Effector memory CD8-positive, alpha-beta T cell (primary cell): ENCODE measurements around the gene PPY.
"Not testable (repeated sequence)": the region's sequence is repeated elsewhere in the genome, so short reads cannot be mapped to it uniquely, and the experiment has no call there.

Source experiments
- ATAC-seq: fragments of 150-1000 bp; cut with Tn5 transposase; replicated peaks from 2 replicates; pipeline ENCODE4 v1.10.0; 2021; ENCODE audit warnings: mild to moderate bottlenecking, moderate library complexity
- DNase-seq, 3 experiments: peaks; one replicate each; pipeline ENCODE4 v3.0.0; 2021
- H3K27ac Mint-ChIP-seq, 2 donors: one replicate each; pipeline ENCODE4 v1.8.0; 2022; ENCODE audit warnings: mild to moderate bottlenecking in 2 of 2, mixed read lengths in 2 of 2, moderate library complexity in 2 of 2
- H3K27me3 Mint-ChIP-seq, 2 donors: one replicate each; pipeline ENCODE4 v1.8.0; 2022; ENCODE audit warnings: mixed read lengths in 2 of 2
- H3K36me3 Mint-ChIP-seq: one replicate; pipeline ENCODE4 v1.8.0; 2022; ENCODE audit warnings: mild to moderate bottlenecking, moderate library complexity, mixed read lengths; ENCODE audit not compliant: insufficient read depth
- H3K4me1 Mint-ChIP-seq, 2 donors: one replicate each; pipeline ENCODE4 v1.8.0; 2022; ENCODE audit warnings: low read depth in 2 of 2, mixed read lengths in 2 of 2
- H3K4me3 Mint-ChIP-seq, 2 donors: one replicate each; pipeline ENCODE4 v1.8.0; 2022; ENCODE audit warnings: mild to moderate bottlenecking in 2 of 2, mixed read lengths in 2 of 2, moderate library complexity in 2 of 2
- H3K9me3 Mint-ChIP-seq, 2 donors: one replicate each; pipeline ENCODE4 v1.8.0; 2022; ENCODE audit warnings: mixed read lengths in 2 of 2

The PPY gene

DNA sequence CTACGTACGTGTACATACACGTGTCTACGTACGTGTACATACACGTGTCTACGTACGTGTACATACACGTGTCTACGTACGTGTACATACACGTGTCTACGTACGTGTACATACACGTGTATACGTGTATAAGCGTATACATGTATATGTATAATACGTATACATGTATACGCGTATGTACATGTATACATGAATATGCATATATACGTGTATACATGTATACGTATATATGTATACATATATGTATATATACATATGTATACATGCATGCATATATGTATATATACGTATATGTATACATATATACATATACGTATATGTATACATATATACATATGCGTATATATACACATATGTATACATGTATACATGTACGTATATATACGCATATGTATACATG is 33.6 kb upstream of the PPY start:
- peaks cover 36 to 45% of the 10 kb centered on the region in 2 donors for H3K27me3 Mint-ChIP-seq

GRCh38 chr17:43974382-43975266 is 32.3 kb upstream of the PPY start:
- H3K9me3 Mint-ChIP-seq: no peaks in the 10 kb centered on the region
- no peak overlapping the region for H3K4me3 Mint-ChIP-seq
- no peaks in the 10 kb centered on the region for H3K4me1 Mint-ChIP-seq
- no peak overlapping the region for H3K27ac Mint-ChIP-seq
- ATAC-seq (no peak), DNase-seq (no peak)
- no peaks in the 10 kb centered on the region for H3K36me3 Mint-ChIP-seq
- H3K27me3 Mint-ChIP-seq: peaks cover 31 to 33% of the 10 kb centered on the region in 2 donors

More for the DNA sequence above, 33.6 kb upstream of the PPY start:
- Mint-ChIP-seq H3K4me1 (no peaks in the 10 kb centered on the region), H3K4me3 (no peak overlapping the region), H3K9me3 (no peaks in the 10 kb centered on the region), H3K36me3 (peaks cover 4% of the 10 kb centered on the region), H3K27ac (no peak overlapping the region)
- ATAC-seq (no peak), DNase-seq (no peak)

DNA sequence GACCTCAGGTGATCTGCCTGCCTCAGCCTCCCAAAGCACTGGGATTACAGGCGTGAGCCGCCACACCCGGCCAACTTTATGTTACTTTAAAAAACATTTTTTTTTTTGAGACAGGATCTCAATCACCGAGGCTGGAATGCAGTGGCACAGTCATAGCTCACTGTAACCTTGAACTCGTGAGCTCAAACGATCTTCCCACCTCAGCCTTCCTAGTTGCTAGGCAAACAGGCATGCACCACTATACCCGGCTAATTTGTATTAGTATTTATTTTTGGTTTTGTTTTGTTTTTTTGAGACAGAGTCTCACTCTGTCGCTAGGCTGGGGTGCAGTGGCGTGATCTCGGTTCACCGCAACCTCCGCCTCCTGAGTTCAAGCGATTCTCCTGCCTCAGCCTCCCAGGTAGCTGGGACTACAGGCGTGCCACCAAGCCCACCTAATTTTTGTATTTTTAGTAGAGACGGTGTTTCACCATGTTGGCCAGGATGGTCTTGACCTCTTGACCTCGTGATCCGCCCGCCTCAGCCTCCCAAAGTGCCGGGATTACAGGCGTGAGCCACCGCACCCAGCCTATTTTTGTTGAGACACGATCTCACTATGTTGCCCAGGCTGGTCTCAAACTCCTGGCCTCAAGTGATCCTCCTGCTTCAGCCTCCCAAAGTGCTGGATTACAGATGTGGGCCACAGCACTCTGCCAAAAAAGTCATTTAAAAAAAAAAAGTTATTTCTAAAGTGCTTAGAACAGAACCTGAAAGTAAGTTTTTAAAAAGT is 30.4 kb upstream of the PPY start:
- H3K27ac Mint-ChIP-seq, H3K4me1 Mint-ChIP-seq, ATAC-seq, H3K9me3 Mint-ChIP-seq, H3K36me3 Mint-ChIP-seq, H3K4me3 Mint-ChIP-seq, DNase-seq: not testable (repeated sequence)
- peaks cover 17 to 27% of the 10 kb centered on the region in 2 donors for H3K27me3 Mint-ChIP-seq

DNA sequence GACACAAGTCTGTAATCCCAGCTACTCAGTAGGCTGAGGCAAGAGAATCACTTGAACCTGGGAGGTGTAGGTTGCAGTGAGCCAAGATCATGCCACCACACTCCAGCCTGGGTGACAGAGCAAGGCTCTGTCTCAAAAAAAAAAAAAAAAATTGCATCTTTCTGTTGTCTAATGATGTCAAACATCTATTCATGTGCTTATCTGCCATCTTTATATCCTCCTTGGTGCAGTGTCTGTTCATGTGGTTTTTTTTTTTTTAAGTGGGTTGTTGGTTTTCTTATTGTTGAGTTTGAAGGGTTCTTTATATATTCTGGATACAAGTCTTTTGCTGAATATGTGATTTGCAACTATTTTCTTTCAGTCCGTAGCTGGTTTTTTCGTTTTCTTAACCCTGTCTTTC is 29.2 kb upstream of the PPY start:
- not testable (repeated sequence) for H3K27ac Mint-ChIP-seq, H3K36me3 Mint-ChIP-seq, H3K4me1 Mint-ChIP-seq, H3K4me3 Mint-ChIP-seq, ATAC-seq, DNase-seq, H3K9me3 Mint-ChIP-seq
- H3K27me3 Mint-ChIP-seq: peaks cover 13 to 33% of the 10 kb centered on the region in 2 donors

GRCh38 chr17:43970366-43970765 is 28.1 kb upstream of the PPY start:
- H3K27ac Mint-ChIP-seq: no peak overlapping the region
- peaks cover 13 to 39% of the 10 kb centered on the region in 2 donors for H3K27me3 Mint-ChIP-seq
- H3K4me3 Mint-ChIP-seq: no peak overlapping the region
- no peaks in the 10 kb centered on the region for H3K9me3 Mint-ChIP-seq
- no peak for ATAC-seq
- H3K36me3 Mint-ChIP-seq: no peaks in the 10 kb centered on the region
- H3K4me1 Mint-ChIP-seq: no peaks in the 10 kb centered on the region
- DNase-seq: no peak

DNA sequence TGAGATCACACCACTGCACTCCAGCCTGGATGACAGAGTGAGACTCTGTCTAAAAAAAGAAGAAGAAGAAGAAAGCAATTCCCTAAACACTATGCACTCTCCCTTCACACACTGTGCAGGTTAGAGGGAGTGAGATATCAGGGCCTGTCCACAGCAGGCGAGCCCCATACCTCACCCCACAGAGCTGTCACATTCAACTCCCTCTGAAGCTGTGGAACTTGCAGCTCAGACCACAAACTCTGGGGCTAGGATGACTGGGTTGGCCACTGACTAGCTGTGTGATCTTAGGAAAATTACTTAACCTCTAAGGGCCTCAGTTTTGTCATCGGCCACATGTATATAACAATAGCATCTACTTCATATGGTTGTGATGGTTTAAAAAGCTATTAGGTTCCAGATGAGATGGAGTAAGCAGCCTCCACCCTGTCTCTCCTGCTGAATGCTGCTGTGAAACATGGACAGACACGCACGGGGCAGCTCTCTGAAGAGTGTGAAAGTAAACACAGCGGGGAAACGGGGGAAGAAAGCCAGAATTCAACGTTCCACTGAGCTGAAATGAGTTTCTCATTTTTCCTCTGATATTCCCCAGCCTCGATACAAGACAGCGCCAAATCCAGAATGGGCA is 25.1 kb upstream of the PPY start:
- ATAC-seq: no peak
- Mint-ChIP-seq H3K4me1 (no peaks in the 10 kb centered on the region), H3K9me3 (no peaks in the 10 kb centered on the region), H3K27me3 (peaks cover 13 to 55% of the 10 kb centered on the region in 2 donors), H3K4me3 (no peak overlapping the region), H3K27ac (peak overlapping the region in 1 of 2 donors; percentile 55), H3K36me3 (no peaks in the 10 kb centered on the region)
- DNase-seq: no peak

DNA sequence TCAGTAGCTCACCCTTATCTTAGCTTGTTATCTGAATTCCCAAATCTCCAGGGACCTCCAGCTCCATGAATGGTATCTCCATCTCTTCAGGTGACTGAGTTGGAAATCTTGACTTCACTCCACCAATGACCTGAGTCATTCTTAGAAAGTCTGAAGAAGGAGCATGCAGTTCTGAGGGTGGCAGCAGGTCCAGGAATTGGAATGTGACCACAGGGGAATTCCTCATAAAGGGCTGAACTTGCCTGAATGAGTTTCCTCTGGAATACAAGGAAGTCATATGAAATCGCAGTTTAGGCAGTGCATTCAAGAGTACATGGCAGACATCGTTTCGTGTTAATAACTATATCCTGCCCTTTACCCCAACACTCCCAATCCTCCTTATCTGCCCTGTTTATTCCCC is 24.0 kb upstream of the PPY start:
- Mint-ChIP-seq H3K4me3 (no peak overlapping the region), H3K9me3 (no peaks in the 10 kb centered on the region), H3K36me3 (no peaks in the 10 kb centered on the region), H3K27me3 (peaks cover 15 to 65% of the 10 kb centered on the region in 2 donors), H3K27ac (no peak overlapping the region), H3K4me1 (no peaks in the 10 kb centered on the region)
- DNase-seq (no peak), ATAC-seq (no peak)

DNA sequence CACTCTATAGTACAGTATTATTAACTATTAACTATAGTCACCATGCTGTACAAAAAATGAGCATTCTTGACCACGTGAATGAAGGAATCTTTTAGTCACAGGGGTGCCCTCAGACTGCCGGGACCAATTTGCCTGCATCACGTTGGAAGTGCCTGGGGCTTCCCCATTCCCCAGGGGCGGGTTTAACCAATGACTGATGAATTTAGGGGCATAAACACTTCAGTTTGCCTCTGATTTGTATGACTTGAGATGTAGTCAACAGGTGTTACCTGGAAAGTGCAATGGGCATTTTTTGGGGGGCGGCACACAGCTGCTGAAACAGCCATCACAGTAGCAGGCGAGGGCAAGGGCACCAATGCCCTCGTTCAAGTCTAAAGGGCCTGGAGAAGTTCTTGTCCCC is 20.2 kb upstream of the PPY start:
- ATAC-seq (no peak), DNase-seq (no peak)
- H3K27ac Mint-ChIP-seq: no peak overlapping the region
- peaks cover 14 to 60% of the 10 kb centered on the region in 2 donors for H3K27me3 Mint-ChIP-seq
- H3K4me3 Mint-ChIP-seq: no peak overlapping the region
- peaks cover 3% of the 10 kb centered on the region for H3K36me3 Mint-ChIP-seq
- no peaks in the 10 kb centered on the region for H3K9me3 Mint-ChIP-seq
- H3K4me1 Mint-ChIP-seq: no peaks in the 10 kb centered on the region

- ATAC-seq (no peak), DNase-seq (no peak)
- H3K27me3 Mint-ChIP-seq: peaks cover 14 to 58% of the 10 kb centered on the region in 2 donors
- H3K4me3 Mint-ChIP-seq: no peak overlapping the region
- H3K27ac Mint-ChIP-seq: no peak overlapping the region
- H3K36me3 Mint-ChIP-seq: peaks cover 3% of the 10 kb centered on the region
- H3K4me1 Mint-ChIP-seq: no peaks in the 10 kb centered on the region
- H3K9me3 Mint-ChIP-seq: no peaks in the 10 kb centered on the region
Measured at GRCh38 chr17:43961954-43962353, 19.7 kb upstream of the PPY start.

- not testable (repeated sequence) for H3K27ac Mint-ChIP-seq, H3K4me3 Mint-ChIP-seq
- peaks cover 17 to 57% of the 10 kb centered on the region in 2 donors for H3K27me3 Mint-ChIP-seq
Measured at GRCh38 chr17:43961292-43961691, 19.0 kb upstream of the PPY start.

DNA sequence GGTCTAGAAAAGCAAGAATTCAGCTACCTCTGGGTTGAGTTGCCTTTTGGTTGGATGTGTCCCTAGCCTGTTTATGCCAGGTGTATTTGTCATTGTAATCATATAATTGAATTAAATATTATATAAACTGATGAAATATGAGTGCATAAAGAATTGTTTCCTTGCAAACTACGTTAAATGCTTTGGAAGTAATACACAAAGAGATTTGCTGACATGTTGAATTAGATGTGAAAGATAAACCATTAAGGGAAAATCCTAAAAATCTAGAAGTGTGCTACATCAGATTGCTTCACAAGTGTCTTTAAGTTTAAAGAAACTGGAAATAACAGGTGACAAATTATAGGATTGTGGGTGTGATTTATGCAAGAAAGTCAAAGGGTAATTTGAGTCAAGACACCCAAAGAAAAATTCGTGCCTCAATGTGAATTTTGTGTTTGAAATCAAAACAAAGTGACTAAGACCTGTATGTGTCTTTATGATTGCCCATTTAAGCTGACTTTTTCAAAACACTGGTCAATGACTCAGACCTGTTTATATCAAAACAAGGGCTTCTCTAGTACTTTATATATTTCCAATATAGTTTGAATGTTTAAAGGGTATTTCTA is 16.6 kb upstream of the PPY start:
- H3K36me3 Mint-ChIP-seq: peaks cover 3% of the 10 kb centered on the region
- no peak for ATAC-seq

More at GRCh38 chr17:43961292-43961691, 19.0 kb upstream of the PPY start:
- H3K9me3 Mint-ChIP-seq, H3K4me1 Mint-ChIP-seq, ATAC-seq, H3K36me3 Mint-ChIP-seq, DNase-seq: not testable (repeated sequence)

DNA sequence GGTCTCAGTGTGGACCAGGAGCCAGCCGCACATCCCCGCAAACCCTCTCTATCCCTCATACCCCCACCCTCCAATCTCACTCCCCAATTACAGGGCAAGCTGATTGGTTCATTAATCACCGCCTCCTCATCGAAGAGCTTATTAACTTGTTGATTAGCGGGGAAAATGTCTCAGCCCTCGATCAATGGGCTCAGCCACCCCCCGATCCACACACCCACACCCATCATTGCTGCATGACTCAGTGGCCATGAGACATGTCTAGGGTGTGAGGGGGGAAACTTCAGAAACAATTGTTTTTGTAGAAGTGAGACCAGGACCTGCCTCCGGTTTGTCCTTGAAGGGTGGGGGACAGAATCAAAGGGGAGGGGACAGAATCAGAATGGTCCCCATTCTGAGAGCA is 13.9 kb upstream of the PPY start:
- DNase-seq (no peak), ATAC-seq (no peak)
- Mint-ChIP-seq H3K27ac (no peak overlapping the region), H3K4me3 (no peak overlapping the region), H3K9me3 (no peaks in the 10 kb centered on the region), H3K27me3 (peaks cover 40 to 65% of the 10 kb centered on the region in 2 donors), H3K36me3 (peaks cover 3% of the 10 kb centered on the region), H3K4me1 (peaks cover 0 to 5% of the 10 kb centered on the region in 2 donors)

More for the DNA sequence above, 16.6 kb upstream of the PPY start:
- Mint-ChIP-seq H3K9me3 (no peaks in the 10 kb centered on the region), H3K4me1 (no peaks in the 10 kb centered on the region), H3K27ac (no peak overlapping the region), H3K27me3 (peaks cover 34 to 64% of the 10 kb centered on the region in 2 donors), H3K4me3 (no peak overlapping the region)
- no peak for DNase-seq

DNA sequence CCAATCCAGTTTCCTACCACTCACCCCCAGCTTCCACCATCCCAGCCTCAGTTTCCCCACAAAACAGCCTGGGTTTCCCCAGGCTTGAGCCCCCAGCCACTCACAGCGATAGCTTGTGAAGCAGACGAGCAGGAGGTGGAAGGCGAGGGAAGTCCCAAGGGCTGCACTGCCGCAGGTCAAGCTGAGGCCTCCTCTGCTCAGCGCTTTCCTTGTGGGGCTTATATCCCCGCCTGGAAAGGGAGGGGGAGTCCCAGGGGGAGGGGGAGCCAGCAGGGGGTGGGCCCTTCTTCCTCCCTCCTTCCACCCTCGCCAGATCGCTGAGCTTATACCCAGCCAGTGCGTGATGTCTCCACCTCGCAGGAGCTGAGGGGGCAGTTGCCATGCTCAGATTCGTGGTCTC is 11.5 kb upstream of the PPY start, which contains the start of gene PYY:
PYY (minus strand) TSS at position 195 of the 400 bp plus-strand sequence. CDS start 457 bp downstream, outside the sequence.
- ATAC-seq: no peak
- Mint-ChIP-seq H3K27ac (no peak within 1 kb of the TSS), H3K4me3 (peak within 1 kb of the TSS in 1 of 2 donors; percentile 27), H3K4me1 (peaks cover 0 to 5% of the 10 kb centered on the region in 2 donors), H3K9me3 (no peaks in the 10 kb centered on the region), H3K36me3 (no peaks in the 10 kb centered on the region), H3K27me3 (peaks cover 62 to 90% of the 10 kb centered on the region in 2 donors)
- no peak for DNase-seq
